HG03469 (cell line): ENCODE data around the gene ING3.
A peak's percentile ranks its signal among the peaks of the same experiment; 100 is the strongest.

Experiments used
- ATAC-seq: cut with Tn5 transposase; IDR thresholded peaks from one replicate; pipeline ENCODE4 v1.9.1; 2021; ENCODE audit warnings: mild to moderate bottlenecking, moderate library complexity, moderate number of reproducible peaks; ENCODE audit not compliant: unreplicated experiment

The ING3 gene

DNA sequence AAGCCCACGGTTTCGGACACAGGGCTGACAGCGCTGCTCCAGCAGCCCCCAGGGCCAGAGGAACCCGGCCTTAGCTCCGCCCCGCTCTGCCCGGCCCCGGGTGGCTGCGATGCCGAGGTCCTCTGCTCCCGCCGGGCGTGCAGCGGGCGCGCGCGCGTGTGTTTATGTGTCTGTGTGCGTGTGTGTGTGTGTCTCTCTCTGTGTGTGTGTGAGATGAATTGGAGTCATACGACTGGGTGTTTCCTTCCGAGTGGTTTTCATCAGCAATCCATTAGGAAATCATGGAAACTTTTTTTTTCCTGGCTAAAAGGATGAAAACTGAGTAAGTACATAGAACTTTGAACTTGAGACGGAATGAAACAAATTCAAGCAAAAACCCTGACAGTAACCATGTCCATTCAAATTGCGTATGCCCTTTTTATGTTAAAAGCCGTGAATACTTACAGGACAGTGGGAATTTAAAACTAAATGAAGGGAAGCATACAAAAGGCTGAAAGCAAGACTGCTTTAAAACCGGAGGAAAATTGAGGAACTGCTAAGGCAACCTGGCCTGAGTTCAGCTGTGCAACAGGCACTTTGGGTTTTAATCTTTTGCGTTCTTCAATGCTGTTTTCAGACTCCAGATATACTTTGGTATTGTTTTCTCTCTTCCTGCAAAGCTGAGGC, 38.1 kb downstream of the ING3 start, which contains the start of gene CPED1:
Gene CPED1 (plus strand): TSS at position 121 of the 666 bp plus-strand sequence. CDS start 911 bp downstream, outside the sequence.
- no peak for ATAC-seq

DNA sequence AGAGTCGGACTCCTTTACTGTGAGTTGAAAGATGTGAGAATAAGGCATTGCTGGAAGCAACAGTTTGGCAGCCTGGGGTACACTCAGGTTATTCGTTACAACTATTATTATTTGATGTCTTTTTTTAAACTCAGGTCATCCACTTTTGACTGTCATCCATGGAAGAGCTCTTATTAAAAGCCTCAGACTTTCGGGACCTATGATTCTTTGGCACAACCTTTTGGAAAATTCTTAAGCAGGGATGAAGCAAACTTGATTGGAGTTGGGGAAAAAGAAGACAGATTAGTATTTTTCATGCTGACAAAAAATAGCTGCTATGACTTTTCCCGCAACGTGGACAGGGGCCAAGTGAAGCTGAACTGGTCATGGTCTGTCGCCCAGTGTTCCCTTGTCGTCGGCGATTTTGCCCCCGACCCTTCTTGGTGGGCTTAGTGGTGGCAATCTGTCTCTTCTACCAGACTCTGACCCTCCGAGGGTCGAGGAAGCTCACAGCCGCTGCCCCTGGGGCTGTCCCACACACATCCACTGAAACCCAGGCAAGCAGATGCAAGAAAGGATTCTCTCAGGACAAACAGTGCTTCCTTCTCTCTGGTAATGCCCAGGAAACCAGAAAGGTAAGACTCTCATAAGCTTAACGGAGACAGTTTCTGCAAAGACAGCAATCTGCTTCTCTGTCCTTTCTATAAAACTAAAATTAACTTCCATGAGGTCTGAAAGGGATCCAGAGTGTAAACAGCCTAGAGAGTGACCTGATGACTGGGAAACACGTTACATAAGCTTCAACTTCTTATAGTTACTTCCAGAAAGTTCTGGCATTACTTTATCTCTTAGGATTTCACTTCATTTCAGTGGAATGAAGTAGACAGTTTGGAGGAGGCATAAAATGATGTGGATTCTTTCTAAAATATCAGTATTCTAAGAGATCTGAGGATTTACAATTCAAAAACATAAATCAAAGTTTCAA, 39.0 kb downstream of the ING3 start:
- no peak for ATAC-seq

DNA sequence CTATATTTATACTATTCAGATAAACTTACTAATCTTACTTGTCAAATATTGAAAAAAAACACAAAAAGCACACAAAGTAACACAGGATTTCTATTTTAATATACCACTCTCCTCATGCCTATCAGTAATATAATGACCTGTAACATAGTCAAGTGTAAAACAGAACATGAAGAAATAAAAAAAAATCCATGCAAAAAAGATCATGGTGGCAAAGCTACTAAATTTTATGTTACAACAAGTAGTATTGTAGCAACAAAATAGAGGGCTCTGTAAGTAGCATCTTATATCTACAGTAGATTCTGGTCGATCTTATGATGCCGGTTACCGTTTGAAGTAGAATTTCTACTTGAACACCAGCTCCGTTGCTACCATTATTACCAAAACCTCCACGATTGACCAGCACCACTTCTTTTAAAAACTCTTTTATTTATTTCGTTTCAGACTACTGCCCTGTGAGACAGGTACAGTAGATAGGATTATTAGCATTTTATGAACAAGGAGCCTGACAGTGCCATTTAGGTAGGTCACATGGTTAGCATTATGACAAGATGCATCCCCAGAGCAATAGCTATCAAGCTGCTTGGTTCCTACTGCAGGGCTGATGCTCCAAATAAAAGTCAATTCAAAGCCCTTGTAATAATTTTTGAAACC, 40.0 kb downstream of the ING3 start:
- ATAC-seq = no peak

DNA sequence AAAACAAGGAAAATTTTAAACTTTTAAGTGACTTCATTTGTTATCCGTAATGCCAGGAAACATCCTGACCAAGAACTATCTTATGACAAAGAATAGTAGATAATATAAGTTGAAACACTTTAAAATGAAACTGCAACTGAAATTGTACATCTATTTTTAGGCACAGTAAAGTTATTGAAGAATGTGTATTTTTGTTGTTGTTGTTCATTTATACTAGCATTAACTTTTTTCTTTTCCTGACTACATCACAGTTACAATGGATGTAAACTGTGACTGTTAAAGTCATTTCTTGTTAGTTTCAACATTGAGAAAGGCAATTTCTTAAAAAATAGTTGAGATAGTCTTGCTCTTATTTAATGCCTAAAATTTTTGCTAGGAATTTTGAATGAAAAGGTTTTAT, 40.6 kb downstream of the ING3 start:
- no peak for ATAC-seq

DNA sequence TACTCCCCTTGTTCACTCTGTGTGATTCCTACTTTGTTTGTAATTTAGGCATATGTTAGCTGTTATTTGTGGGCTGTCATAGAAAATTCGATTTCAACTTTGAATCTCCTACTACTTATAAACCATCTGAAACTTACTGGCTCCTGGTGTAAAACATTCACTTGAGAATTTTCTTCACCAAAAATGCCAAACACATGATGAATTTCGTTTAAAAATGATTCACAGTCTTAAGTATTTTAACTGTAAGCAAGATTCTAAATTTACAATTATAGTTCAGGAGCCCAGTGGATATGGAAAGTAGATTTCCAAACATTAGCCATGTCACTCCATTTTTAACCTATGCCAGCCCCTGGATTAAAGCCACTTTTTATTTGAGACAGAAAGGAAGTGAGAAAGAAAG, 41.0 kb downstream of the ING3 start:
- ATAC-seq = no peak

DNA sequence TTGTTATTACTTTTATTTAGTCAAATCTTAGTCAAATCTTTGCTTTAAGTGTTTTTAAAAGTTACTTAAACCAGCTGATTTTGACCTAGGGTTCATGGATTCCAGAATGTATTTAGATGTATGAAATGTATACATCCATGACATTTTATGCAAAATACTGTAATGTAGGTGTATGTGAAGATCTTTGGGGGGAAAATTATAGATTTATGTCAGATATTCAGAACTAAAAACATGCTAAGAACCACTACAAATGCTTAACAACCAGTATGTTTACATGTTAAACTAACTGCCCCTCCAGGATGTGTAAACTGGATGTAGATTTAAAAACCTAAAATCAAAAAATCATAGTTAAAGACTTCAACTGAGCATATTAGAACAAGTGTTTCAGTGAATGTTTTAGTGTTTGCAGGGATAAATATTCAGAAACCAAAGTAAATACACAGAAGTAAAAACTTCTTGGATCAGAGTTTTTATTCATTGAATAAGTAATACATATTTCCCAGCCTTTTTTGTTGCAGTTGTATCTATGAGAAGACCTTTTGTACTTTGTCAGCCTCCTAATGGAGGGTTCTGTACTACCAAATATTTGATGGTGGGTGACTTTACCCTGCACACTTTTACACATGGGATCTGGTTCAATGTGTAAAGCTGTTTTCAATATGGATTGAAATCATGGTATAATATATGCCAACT, 41.8 kb downstream of the ING3 start:
- no peak for ATAC-seq

DNA sequence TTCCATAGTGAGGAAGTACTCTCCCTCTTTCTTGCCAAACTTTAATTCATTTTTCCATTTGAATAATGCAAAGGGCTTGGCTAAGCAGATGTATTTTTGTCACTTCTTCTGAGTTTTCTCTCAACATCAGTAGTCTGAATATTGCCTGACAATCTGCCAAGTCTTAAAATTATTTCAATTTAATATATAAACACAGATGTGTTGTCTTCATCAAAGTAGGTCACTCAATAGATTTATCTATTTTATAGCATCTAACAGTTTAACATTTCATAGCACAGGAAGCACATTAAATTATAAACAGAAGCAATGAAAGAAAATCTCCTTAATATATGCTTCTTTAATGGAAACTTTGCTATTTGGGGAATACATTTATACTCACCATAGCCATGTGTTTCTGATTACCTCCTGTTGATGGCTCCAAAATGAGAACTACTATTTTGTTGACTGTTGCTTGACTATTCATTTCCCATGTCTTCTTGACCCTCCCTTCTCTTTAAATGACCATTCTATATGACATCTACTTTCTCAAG, 42.5 kb downstream of the ING3 start:
- ATAC-seq = no peak

DNA sequence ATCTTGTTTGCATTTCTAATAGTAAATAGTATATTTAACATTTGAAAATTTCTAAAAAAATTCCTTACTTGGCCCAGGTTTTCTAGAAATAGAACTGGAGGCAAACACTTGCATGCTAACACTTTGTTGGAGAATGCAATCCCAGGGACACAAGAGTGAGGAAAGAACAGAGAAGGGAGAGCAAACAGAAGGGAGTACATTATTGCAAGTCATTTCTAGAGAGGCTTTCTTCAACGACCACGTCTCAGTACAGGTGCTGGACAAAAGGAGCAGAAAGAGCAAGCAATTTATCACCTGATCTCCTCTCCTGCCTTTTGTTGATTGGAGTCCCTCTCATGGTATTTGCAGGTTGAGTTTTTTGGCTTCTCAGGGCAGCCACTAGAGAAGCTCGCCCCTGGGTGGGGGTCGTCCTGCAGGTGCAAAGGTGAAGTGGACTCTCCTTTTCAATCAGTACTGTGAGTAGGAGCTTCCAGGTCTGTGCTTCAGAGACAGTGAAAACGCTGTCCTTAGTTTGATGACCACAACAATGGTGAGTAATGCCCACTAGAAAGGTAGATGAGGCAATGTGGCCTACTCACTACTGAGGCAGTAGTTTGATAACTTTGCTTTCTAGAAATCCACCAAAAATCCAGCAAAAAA, 43.1 kb downstream of the ING3 start:
- no peak for ATAC-seq

DNA sequence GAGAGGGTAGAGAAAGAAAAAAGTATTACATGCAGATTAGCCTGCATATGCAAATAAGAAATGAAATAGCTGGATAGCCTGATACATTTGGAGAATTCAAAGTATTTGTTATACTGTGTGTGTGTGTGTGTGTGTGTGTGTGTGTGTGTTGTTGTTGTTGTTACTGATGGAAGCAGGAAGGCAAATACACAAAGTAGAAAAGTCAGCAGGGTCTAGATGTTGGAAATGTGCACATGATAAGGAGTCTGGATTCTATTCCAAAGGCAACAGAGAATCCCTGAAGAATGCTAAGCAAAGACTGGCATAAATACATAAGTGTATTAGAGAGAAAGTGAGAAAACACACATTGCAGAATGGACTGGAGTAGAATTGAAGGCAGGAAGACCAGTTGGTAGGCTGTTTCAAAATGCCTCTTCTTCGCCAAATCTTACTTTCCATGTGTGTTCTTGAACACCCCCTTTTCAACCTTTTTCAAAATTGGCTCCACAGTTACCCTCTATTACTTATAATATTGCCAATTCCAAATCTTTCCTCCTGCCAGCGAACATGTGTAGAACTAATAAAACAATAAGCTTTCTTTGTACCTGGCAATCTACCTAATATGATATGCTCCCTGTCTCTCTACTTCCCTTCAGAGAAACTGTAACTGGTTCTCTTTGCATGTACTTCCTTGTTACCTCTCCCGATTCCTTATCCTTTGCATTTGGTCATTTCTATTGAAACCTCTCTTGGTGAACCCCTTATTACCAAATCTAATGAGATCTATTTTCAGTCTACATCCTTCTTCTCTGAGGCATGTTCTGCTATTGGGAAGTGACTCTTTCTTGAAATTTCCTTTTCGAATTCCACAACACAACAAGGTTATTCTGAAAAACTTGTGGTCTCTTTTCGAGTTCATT, 44.2 kb downstream of the ING3 start:
- ATAC-seq = no peak

DNA sequence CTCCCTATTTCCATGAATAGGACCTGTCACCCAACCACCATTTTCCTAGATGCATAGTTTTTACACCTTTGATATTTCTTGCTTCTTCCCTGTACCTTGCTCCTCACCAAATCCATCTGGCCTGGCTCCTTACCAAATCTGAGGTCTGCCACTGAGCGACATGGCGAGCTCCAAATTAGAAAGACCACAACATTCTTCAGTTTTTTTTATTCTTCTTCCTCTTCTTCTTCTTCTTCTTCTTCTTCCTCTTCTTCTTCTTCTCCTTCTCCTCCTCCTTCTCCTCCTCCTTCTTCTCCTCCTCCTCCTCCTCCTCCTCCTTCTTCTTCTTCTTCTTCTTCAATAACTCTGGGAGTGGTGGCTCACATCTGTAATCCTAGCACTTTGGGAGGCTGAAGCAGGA, 45.1 kb downstream of the ING3 start:
- ATAC-seq = no peak

DNA sequence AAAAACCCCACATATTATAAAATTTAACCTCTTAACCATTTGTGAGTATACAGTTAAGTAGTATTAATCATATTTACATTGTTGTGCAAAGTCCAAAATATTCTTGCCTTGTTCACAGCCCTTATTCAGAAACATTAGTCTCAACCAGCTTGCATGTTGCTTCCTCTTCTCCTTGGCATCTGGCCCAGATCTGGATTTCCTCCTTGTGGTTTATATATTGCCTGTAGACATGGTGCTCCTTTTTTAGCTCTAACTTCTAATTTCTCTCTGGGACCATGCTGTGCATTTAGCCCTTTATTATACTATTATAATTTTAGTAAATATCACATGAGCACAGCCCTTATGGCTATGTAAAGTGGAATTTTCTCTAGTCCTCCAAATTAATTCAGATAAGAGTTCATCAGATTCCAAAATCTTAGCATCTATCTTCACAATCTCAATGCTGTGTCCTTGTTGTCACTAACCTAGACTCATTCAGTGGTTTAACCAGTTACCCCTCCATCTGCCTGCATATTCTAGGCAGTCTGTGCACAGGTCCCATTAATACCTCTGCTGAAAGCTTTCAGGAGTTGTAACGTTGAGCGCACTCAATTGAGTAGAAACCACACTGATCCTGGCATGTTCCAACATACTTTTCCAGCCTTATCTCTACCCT, 45.9 kb downstream of the ING3 start:
- peak; percentile 64 for ATAC-seq

DNA sequence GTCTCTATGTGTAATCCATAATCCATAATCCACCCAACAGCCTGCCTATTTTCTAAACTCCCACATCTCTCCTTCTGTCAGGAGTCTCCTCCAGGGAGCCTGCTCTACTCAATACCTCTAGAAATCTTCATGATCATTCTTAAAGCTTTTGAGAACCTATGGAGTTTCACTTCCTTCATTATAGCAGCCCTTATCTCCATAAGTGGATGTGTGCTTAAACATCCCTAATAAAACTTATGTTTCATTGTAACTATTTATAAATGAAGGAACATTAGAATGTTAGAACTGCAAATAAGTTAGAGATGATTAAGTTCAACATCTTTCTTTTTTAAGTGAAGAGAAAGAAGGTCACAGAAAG, 46.4 kb downstream of the ING3 start:
- ATAC-seq = no peak

DNA sequence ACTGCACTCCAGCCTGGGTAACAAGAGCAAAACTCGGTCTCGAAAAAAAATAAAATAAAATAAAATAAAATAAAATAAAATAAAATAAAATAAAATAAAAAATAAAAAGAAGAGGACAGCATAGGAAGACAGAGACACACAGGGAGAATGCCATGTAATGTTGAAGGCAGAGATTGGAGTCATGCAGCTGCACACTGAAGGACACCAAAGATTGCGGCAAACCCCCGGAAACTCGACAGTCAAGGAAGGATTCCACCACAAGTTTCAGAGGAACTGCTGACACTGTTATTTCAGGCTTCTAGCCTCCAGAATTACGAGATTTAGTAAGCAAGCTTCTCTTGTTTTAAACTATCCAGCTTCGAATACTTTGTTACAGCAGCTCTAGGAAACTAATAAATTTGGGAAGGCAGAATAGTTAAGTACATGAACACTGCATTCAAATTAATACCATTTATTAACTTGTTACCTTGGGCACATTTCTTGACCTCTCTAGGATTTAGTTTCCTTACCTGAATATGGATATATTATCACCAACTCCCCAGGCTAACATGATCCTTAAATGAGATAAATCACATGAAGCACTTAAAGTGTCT, 47.4 kb downstream of the ING3 start:
- no peak for ATAC-seq

DNA sequence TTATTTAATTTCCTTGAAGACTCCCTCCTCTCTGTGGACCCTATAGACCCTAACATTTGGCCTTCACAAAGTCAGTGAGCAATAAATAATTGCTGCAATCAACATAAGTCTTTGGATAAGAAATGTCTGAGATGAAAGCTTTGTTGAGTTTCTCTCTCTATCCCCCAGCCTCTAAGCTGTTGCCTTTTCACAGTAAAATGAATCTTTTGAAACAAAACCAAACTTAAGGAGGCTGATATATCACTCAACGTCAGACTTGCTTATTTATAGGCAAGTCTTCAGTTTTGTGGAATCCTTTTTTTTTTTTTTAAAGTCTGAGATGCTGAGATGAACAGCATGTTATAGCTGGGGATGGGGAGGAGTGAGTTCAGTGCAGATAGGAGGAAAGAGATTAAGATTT, 47.9 kb downstream of the ING3 start:
- ATAC-seq = no peak

DNA sequence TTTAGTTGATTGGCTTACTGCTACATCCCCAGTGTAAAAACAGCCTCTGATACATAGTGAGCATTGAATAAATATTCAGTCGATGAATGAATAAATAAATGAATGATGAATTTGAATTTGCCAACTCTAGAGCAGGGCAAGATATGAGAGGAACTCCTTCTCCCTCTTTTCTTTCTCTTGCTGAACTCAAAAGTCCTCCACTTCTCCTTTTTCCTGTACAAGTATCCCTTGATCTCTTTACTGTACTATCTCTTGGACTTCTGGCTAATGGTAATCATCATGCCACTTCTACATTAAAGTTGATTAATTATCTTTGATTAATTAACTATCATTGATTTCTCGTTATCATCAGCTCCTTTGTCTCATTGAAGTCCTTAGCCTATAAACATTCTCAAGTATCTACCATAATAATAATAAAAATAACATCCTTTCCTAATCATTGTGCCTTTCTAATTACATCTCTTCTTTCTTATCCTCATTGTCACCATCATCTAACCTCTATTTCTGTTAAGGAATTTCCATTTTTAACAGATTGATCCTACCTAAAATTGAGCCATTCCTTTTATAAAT, 48.5 kb downstream of the ING3 start:
- ATAC-seq = no peak

DNA sequence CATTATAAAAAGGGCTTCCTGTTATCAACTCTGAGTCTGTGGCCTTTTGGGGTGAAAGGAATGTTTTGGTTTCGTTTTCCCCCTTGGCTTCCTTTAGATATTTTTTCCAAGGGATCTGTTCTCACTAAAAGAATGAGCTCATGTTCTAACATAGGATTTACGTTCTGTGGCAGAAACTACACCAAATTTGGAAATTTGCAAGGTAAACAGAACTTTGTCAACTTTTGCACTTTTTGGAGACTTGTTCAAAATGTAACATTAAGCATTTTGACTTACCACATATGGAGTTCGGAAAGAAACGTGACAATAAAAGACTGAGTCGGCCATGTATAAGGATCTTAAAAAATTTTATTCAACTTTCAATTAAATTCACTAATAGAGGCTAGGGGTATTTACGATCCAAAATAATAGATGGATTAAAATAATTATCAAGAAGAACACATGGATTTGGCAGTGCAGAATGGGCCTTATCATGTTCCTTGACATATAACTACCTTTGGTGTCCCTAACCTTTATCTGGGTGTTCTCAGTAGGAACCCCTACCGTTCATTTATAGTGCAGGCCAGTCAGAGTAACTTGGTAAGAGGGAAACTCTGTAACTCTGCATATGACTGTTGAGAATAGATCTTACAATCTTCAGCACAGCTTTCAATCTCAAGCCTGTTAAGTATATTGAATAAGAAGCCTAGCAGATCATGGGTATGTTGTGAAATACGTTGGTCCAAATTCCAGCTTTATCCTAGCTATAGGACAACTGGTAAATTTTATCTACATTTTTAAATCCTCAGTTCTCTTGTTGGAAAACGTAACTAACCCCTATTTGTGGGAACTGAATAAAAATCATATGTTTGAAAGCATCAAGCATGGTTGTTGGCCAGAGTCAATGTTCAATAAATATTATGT, 49.8 kb downstream of the ING3 start:
- ATAC-seq = no peak
